PC-3 (cell line): ENCODE data around the gene CIITA. TPM values are rescaled to one million over a fixed set of nuclear protein-coding genes. Genes with fewer than 3 reads are reported as not detected.

Experiments used
- ATAC-seq: fragments of 200-7000 bp; cut with Tn5 transposase; 2 replicates; pipeline ENCODE4 v1.9.1; 2020; ENCODE audit warnings: mild to moderate bottlenecking, moderate library complexity
- BruUV-seq: library from RNA; stranded (reverse); fragments of 400-500 nt; replicated peaks from 2 replicates; lab custom pipeline; 2021; lab: Mats Ljungman, UMichigan
- CTCF ChIA-PET: fragments of 300-600 bp; sonication (Branson Sonifier 250); formaldehyde crosslinking; loops from one replicate; lab custom pipeline; 2022; ENCODE audit warnings: antibody characterized with exemption; lab: Charles Lee
- POLR2A ChIA-PET: fragments of 300-600 bp; sonication (Branson Sonifier 250); formaldehyde crosslinking; loops from one replicate; lab custom pipeline; 2022; ENCODE audit warnings: antibody characterized with exemption; ENCODE audit not compliant: unreplicated experiment; lab: Charles Lee
- DNase-seq: peaks from one replicate; pipeline ENCODE4 v3.0.0-alpha.2; 2015
- H2AFZ ChIP-seq: fragments of 300-600 bp; sonication (generic); 2 replicates; pipeline ENCODE4 v1.6.0; 2016; ENCODE audit warnings: antibody characterized with exemption, low read length
- H3F3A ChIP-seq: fragments of 300-600 bp; sonication (generic); one replicate; pipeline ENCODE4 v1.6.0; 2017; ENCODE audit warnings: antibody characterized with exemption, low read length, control low read depth, mild to moderate bottlenecking; ENCODE audit not compliant: unreplicated experiment
- H3K27ac ChIP-seq: fragments of 300-600 bp; sonication (generic); 2 replicates; pipeline ENCODE4 v1.5.1; 2016; ENCODE audit warnings: mild to moderate bottlenecking, low read length
- H3K27me3 ChIP-seq: fragments of 300-600 bp; sonication (generic); 2 replicates; pipeline ENCODE4 v1.6.1; 2016; ENCODE audit warnings: low read length, mixed read lengths
- H3K36me3 ChIP-seq: fragments of 300-600 bp; sonication (generic); 2 replicates; pipeline ENCODE4 v1.6.1; 2016; ENCODE audit warnings: low read depth, mixed run types, low read length, mixed read lengths
- H3K4me1 ChIP-seq: fragments of 300-600 bp; sonication (generic); 2 replicates; pipeline ENCODE4 v1.5.1; 2016; ENCODE audit warnings: low read length; ENCODE audit not compliant: insufficient read depth
- H3K4me2 ChIP-seq: fragments of 300-600 bp; sonication (generic); 2 replicates; pipeline ENCODE4 v1.6.0; 2016; ENCODE audit warnings: low read length
- H3K4me3 ChIP-seq: fragments of 300-600 bp; sonication (generic); 2 replicates; pipeline ENCODE4 v1.5.1; 2016; ENCODE audit warnings: mild to moderate bottlenecking, low read length, mixed read lengths
- H3K79me2 ChIP-seq: fragments of 300-600 bp; sonication (generic); 2 replicates; pipeline ENCODE4 v1.6.1; 2017; ENCODE audit warnings: low read length, mixed read lengths
- H3K9ac ChIP-seq: fragments of 300-600 bp; sonication (generic); 2 replicates; pipeline ENCODE4 v1.6.0; 2016; ENCODE audit warnings: mild to moderate bottlenecking, low read length
- H3K9me2 ChIP-seq: fragments of 300-600 bp; sonication (generic); replicated peaks from 2 replicates; pipeline ENCODE4 v1.6.1; 2016; ENCODE audit warnings: mixed run types, low read length, mixed read lengths
- H3K9me3 ChIP-seq: fragments of 300-600 bp; sonication (generic); 2 replicates; pipeline ENCODE4 v1.6.1; 2016; ENCODE audit warnings: low read length, mixed read lengths
- H4K20me1 ChIP-seq: fragments of 300-600 bp; sonication (generic); 2 replicates; pipeline ENCODE4 v1.6.1; 2016; ENCODE audit warnings: low read length, mixed read lengths
- CTCF ChIP-seq: fragments of 300-600 bp; sonication (generic); conservative IDR thresholded peaks from 2 replicates; pipeline ENCODE4 v1.5.1; 2017; ENCODE audit warnings: antibody characterized with exemption, low read depth, mild to moderate bottlenecking, low read length
- EZH2 ChIP-seq: fragments of 300-600 bp; sonication (generic); IDR thresholded peaks from one replicate; pipeline ENCODE4 v1.6.1; 2017; ENCODE audit warnings: antibody characterized with exemption, mild to moderate bottlenecking, low read length; ENCODE audit not compliant: unreplicated experiment
- EZH2phosphoT487 ChIP-seq: fragments of 300-600 bp; sonication (generic); IDR thresholded peaks from 2 replicates; pipeline ENCODE4 v1.6.1; 2018; ENCODE audit warnings: mild to moderate bottlenecking, antibody characterized with exemption, low read length, borderline replicate concordance
- intact Hi-C: fragments of 100-400 bp; cut with micrococcal nuclease; formaldehyde crosslinking; loops from 2 replicates; pipeline ENCODE4 v1.9.0; 2023
- total RNA-seq: library from RNA; depleted of rRNA; stranded (reverse); fragments of >200 nt; gene quantifications from 2 replicates; pipeline ENCODE4 v1.2.3, GENCODE V29; 2014

CIITA gene
- total RNA-seq, 1 experiment from 2014 or later = not detected

GRCh38 chr16:10906914-10907756 is 30.1 kb downstream of the CIITA start:
- no peak for TF ChIP-seq EZH2phosphoT487
- TF ChIP-seq EZH2 = no peak
- no peak for TF ChIP-seq CTCF
- CTCF ChIA-PET = no interaction called here

GRCh38 chr16:10907757-10908045 is 30.7 kb downstream of the CIITA start:
- ATAC-seq = no peak
- Histone ChIP-seq H3K4me2 (no peak overlapping the region), H4K20me1 (no peaks in the 10 kb centered on the region), H3F3A (no peaks in the 10 kb centered on the region), H3K27ac (no peak overlapping the region), H3K9me3 (no peaks in the 10 kb centered on the region), H3K9me2 (no peaks in the 10 kb centered on the region), H3K27me3 (no peaks in the 10 kb centered on the region), H3K9ac (no peak overlapping the region), H3K4me3 (no peak overlapping the region), H3K36me3 (no peaks in the 10 kb centered on the region), H3K79me2 (no peaks in the 10 kb centered on the region), H3K4me1 (no peaks in the 10 kb centered on the region), H2AFZ (no peak overlapping the region)
- intact Hi-C loops = no loop called here
- DNase-seq = no peak
- BruUV-seq = no TSS peak
- POLR2A ChIA-PET = no interaction called here
- CTCF ChIA-PET = no interaction called here
- TF ChIP-seq CTCF = no peak
- TF ChIP-seq EZH2 = no peak
- no peak for TF ChIP-seq EZH2phosphoT487

More at GRCh38 chr16:10906914-10907756, 30.1 kb downstream of the CIITA start:
- Histone ChIP-seq H3K36me3 (no peaks in the 10 kb centered on the region), H4K20me1 (no peaks in the 10 kb centered on the region), H3K4me2 (no peak overlapping the region), H3K9me3 (no peaks in the 10 kb centered on the region), H3K27ac (no peak overlapping the region), H3K79me2 (no peaks in the 10 kb centered on the region), H3K4me1 (no peaks in the 10 kb centered on the region), H2AFZ (no peak overlapping the region), H3K27me3 (no peaks in the 10 kb centered on the region), H3K4me3 (no peak overlapping the region), H3K9ac (no peak overlapping the region), H3F3A (no peaks in the 10 kb centered on the region), H3K9me2 (no peaks in the 10 kb centered on the region)
- no TSS peak for BruUV-seq
- POLR2A ChIA-PET = no interaction called here
- DNase-seq (no peak), ATAC-seq (no peak)
- intact Hi-C loops = no loop called here

- TF ChIP-seq CTCF (no peak), EZH2phosphoT487 (no peak), EZH2 (no peak)
- ATAC-seq (no peak), DNase-seq (no peak)
- no peaks in the 10 kb centered on the region for H4K20me1 ChIP-seq
- no peaks in the 10 kb centered on the region for H3K27me3 ChIP-seq
- H3K4me1 ChIP-seq = no peaks in the 10 kb centered on the region
- no peaks in the 10 kb centered on the region for H3K9me2 ChIP-seq
- no peaks in the 10 kb centered on the region for H3K79me2 ChIP-seq
- H3K9ac ChIP-seq = no peak overlapping the region
- no peak overlapping the region for H3K4me3 ChIP-seq
- intact Hi-C loops = loop anchor here (10.0 kb wide), 1 partner anchor 396 kb away; no protein-coding TSS in a partner anchor
- no peaks in the 10 kb centered on the region for H3K9me3 ChIP-seq
- BruUV-seq = no TSS peak
- no peak overlapping the region for H3K27ac ChIP-seq
- H3F3A ChIP-seq = no peaks in the 10 kb centered on the region
- no peak overlapping the region for H2AFZ ChIP-seq
- no peaks in the 10 kb centered on the region for H3K36me3 ChIP-seq
- ChIA-PET CTCF (no interaction called here), POLR2A (no interaction called here)
- no peak overlapping the region for H3K4me2 ChIP-seq
These were observed 34.3 kb downstream of the CIITA start for GRCh38 chr16:10911267-10911666.
